AG09319 (cell line): ENCODE results near the gene MYCBP.

Experiments
- DNase-seq: peaks from one replicate; pipeline ENCODE4 v3.0.0-alpha.2; 2010; ENCODE audit warnings: low read depth; ENCODE audit errors: extremely low read depth
- CTCF ChIP-seq: IDR thresholded peaks from 2 replicates; pipeline ENCODE4 v1.5.1; 2011; ENCODE audit warnings: low read depth, mild to moderate bottlenecking, inconsistent platforms, low read length, moderate library complexity

MYCBP gene

DNA sequence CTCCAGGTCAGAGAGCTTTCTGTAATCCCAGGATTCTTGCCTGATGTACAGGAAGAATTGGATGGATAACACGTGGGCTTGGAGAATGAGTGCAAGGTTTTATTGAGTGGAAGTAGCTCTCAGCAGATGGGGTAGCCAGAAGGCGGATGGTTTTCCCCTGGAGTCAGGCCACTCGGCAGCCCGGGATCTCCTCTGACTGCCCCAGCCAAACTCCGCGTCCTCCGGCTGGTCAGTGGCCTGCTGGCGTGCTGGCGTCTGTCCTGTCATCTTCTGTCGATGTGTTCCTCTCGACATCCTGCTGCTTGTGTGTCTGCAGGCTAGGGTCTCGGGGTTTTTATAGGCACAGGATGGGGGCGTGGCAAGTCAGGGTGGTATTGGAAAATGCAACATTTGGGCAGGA, 35.7 kb upstream of the MYCBP start:
- TF ChIP-seq CTCF, result no peak

GRCh38 chr1:38905985-38906384, 32.8 kb upstream of the MYCBP start:
- no peak for TF ChIP-seq CTCF
- DNase-seq, result no peak

More for the DNA sequence above, 35.7 kb upstream of the MYCBP start:
- DNase-seq, result no peak

DNA sequence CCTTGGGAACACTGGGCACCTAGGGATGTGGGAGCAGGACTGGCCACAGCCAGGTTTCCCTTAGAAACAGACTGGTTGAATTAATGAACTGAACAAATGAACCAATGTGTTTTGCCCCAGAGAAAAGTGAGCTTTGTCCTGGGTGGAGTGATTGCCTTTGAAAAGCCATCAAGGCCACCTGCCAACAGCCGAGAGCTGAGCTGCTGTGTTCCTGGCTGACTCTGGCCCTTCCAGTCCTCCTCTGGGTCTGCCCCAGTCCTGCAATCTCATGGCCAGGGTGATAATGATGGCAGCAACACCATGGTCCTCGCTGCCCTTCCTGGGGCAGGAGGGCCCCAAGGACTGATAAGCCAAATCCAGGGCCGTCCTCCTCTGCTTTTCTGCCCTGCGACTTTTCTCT, 26.4 kb upstream of the MYCBP start:
- no peak for TF ChIP-seq CTCF
- DNase-seq, result no peak

GRCh38 chr1:38898653-38899230, 25.6 kb upstream of the MYCBP start:
- DNase-seq, result no peak
- TF ChIP-seq CTCF, result no peak

GRCh38 chr1:38896169-38896568, 23.0 kb upstream of the MYCBP start:
- no peak for DNase-seq
- TF ChIP-seq CTCF, result no peak

- TF ChIP-seq CTCF, result no peak
- no peak for DNase-seq
These were observed 19.8 kb upstream of the MYCBP start for GRCh38 chr1:38892976-38893375.

DNA sequence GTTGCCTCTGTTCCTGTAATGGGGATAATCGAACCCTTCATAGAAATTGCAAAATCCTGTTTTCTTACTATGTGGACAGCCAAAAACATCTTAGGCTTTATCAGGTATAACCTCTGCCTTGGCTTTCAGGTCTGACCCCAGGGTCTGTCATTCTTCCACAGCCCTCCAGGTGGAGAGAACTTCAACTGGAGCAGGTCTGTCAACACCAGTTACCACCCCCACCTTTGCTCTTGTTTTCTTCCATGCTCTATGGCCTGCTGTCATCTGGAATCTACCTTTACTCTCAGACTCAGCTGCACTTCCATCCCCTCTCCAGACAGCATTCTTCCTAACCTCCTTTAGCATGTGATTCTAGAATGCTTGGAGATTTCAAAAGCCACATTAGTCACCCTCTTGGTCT, 18.6 kb upstream of the MYCBP start:
- TF ChIP-seq CTCF, result no peak

More for the DNA sequence above, 18.6 kb upstream of the MYCBP start:
- no peak for DNase-seq
